Measurements from ENCODE around the gene CUEDC1. TPM values are rescaled to one million over a fixed set of nuclear protein-coding genes. Genes with fewer than 3 reads are reported as not detected.
A peak's percentile ranks its signal among the peaks of the same experiment; 100 is the strongest.

The CUEDC1 gene
- total RNA-seq, 4 donors from 2014 or later, result 30.3 to 72.2 (median 51.2) TPM

- Histone ChIP-seq H3K4me1 (peaks cover 53 to 87% (median 79%) of the 10 kb centered on the region in 4 donors), H3K9me3 (no peaks in the 10 kb centered on the region), H3K27ac (replicated peaks in 1 of 4) (peak overlapping the region; percentile 88 to 100 (median 96))
Measured at GRCh38 chr17:57888311-57889216, 66.6 kb downstream of the CUEDC1 start.

DNA sequence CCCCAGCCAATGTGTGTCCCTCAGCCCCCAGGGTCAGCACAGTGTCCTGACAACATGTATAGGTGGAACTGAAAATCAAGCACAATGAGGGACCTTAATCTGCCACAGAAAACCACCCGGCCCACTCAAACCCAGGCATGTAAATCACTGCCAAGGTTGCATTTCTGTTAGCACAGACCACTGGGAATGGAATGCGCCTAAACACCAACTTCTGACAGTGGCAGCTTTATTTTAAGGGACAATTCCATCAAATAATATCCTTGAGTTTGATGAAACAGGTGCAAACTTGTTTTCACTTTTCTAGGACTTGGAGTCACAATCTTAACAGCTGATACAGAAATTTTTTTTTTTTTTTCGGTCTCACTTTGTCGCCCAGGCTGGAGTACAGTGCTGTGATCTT is 68.1 kb downstream of the CUEDC1 start:
- intact Hi-C loops (cut with DNase I), result no loop called here
- no peak overlapping the region for H3K4me3 ChIP-seq
- peak overlapping the region; percentile 42 to 88 (median 49) for H3K27ac ChIP-seq (replicated peaks in 1 of 4)
- peaks cover 40 to 84% (median 72%) of the 10 kb centered on the region in 4 donors for H3K4me1 ChIP-seq
- no peak for TF ChIP-seq EP300 (IDR thresholded peaks at IDR 0.05)
- no peak for TF ChIP-seq POLR2AphosphoS5 (IDR thresholded peaks at IDR 0.05)
- TF ChIP-seq CTCF (IDR thresholded peaks at IDR 0.05), result no peak
- TF ChIP-seq POLR2A (IDR thresholded peaks at IDR 0.05; ENCODE audit: low read depth), result no peak
- peaks cover 11 to 33% (median 22%) of the 10 kb centered on the region in 4 donors for H3K36me3 ChIP-seq
- 89% methylated on average over 4 of the region's 4 CpGs for WGBS
- no peaks in the 10 kb centered on the region for H3K27me3 ChIP-seq
- no peaks in the 10 kb centered on the region for H3K9me3 ChIP-seq
- no peak for DNase-seq (ENCODE audit: extremely low spot score)

More at GRCh38 chr17:57888311-57889216, 66.6 kb downstream of the CUEDC1 start:
- intact Hi-C loops (cut with DNase I), result no loop called here
- Histone ChIP-seq H3K27me3 (no peaks in the 10 kb centered on the region), H3K4me3 (no peak overlapping the region), H3K36me3 (peaks cover 11 to 21% (median 16%) of the 10 kb centered on the region in 4 donors)
- TF ChIP-seq POLR2AphosphoS5 (IDR thresholded peaks at IDR 0.05), result no peak
- TF ChIP-seq CTCF (IDR thresholded peaks at IDR 0.05), result no peak
- TF ChIP-seq POLR2A (IDR thresholded peaks at IDR 0.05; ENCODE audit: low read depth), result no peak
- no peak for TF ChIP-seq EP300 (IDR thresholded peaks at IDR 0.05)
- 72% methylated on average over 10 of the region's 12 CpGs for WGBS
- DNase-seq (ENCODE audit: extremely low spot score), result no peak

GRCh38 chr17:57886020-57886419 is 69.2 kb downstream of the CUEDC1 start:
- H3K9me3 ChIP-seq, result no peaks in the 10 kb centered on the region
- WGBS, result 92% methylated on average over 4 of the region's 4 CpGs
- intact Hi-C loops (cut with DNase I), result no loop called here
- no peak overlapping the region for H3K4me3 ChIP-seq
- H3K27ac ChIP-seq (replicated peaks in 1 of 4), result peak overlapping the region; percentile 48 to 95 (median 72)
- H3K4me1 ChIP-seq, result peaks cover 40 to 84% (median 72%) of the 10 kb centered on the region in 4 donors
- no peak for DNase-seq (ENCODE audit: extremely low spot score)
- H3K36me3 ChIP-seq, result peaks cover 11 to 33% (median 22%) of the 10 kb centered on the region in 4 donors
- H3K27me3 ChIP-seq, result no peaks in the 10 kb centered on the region
- no peak for TF ChIP-seq POLR2AphosphoS5 (IDR thresholded peaks at IDR 0.05)
- TF ChIP-seq POLR2A (IDR thresholded peaks at IDR 0.05; ENCODE audit: low read depth), result no peak
- no peak for TF ChIP-seq EP300 (IDR thresholded peaks at IDR 0.05)
- no peak for TF ChIP-seq CTCF (IDR thresholded peaks at IDR 0.05)

GRCh38 chr17:57885148-57885915 is 69.9 kb downstream of the CUEDC1 start:
- 87% methylated on average over 40 of the region's 67 CpGs for WGBS
- H3K9me3 ChIP-seq, result no peaks in the 10 kb centered on the region
- H3K4me3 ChIP-seq, result no peak overlapping the region
- intact Hi-C loops (cut with DNase I), result no loop called here
- peak overlapping the region; percentile 48 to 95 (median 72) for H3K27ac ChIP-seq (replicated peaks in 1 of 4)
- no peak for DNase-seq (ENCODE audit: extremely low spot score)
- H3K4me1 ChIP-seq, result peaks cover 39 to 84% (median 72%) of the 10 kb centered on the region in 4 donors
- H3K27me3 ChIP-seq, result no peaks in the 10 kb centered on the region
- no peak for TF ChIP-seq EP300 (IDR thresholded peaks at IDR 0.05)
- no peak for TF ChIP-seq POLR2A (IDR thresholded peaks at IDR 0.05; ENCODE audit: low read depth)
- TF ChIP-seq CTCF (IDR thresholded peaks at IDR 0.05), result no peak
- TF ChIP-seq POLR2AphosphoS5 (IDR thresholded peaks at IDR 0.05), result no peak
- peaks cover 11 to 33% (median 22%) of the 10 kb centered on the region in 4 donors for H3K36me3 ChIP-seq
